Tibial nerve (tissue), 3 donors: ENCODE results near the gene TPH1.

ENCODE experiments used
- POLR2A ChIP-seq, 2 donors: fragments of 450-650 bp; IDR thresholded peaks; one replicate each; pipeline ENCODE4 v1.6.1; 2017; ENCODE audit warnings: antibody characterized with exemption in 2 of 2, mild to moderate bottlenecking in 2 of 2, moderate library complexity in 2 of 2
- TF ChIP-seq, protein P1 (sequence below), 5 experiments: fragments of 200-600 bp in 3 of 5; fragments of 450-650 bp in 2 of 5; sonication (generic) in 3 of 5; IDR thresholded peaks; one replicate each; pipeline ENCODE4 v1.5.1; 2016 to 2019; ENCODE audit warnings: antibody characterized with exemption in 5 of 5, mild to moderate bottlenecking in 3 of 5, moderate library complexity in 2 of 5

- TF ChIP-seq, protein P1, sequence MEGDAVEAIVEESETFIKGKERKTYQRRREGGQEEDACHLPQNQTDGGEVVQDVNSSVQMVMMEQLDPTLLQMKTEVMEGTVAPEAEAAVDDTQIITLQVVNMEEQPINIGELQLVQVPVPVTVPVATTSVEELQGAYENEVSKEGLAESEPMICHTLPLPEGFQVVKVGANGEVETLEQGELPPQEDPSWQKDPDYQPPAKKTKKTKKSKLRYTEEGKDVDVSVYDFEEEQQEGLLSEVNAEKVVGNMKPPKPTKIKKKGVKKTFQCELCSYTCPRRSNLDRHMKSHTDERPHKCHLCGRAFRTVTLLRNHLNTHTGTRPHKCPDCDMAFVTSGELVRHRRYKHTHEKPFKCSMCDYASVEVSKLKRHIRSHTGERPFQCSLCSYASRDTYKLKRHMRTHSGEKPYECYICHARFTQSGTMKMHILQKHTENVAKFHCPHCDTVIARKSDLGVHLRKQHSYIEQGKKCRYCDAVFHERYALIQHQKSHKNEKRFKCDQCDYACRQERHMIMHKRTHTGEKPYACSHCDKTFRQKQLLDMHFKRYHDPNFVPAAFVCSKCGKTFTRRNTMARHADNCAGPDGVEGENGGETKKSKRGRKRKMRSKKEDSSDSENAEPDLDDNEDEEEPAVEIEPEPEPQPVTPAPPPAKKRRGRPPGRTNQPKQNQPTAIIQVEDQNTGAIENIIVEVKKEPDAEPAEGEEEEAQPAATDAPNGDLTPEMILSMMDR (IDR thresholded peaks at IDR 0.05): no peak
- TF ChIP-seq POLR2A (IDR thresholded peaks at IDR 0.05): no peak
These were observed 40.5 kb downstream of the TPH1 start for GRCh38 chr11:18005376-18006129.
